GM12872 (cell line): ENCODE results near the gene KCNMA1.

ENCODE experiments used
- CTCF ChIP-seq: IDR thresholded peaks from 3 replicates; pipeline ENCODE4 v1.5.1; 2011; ENCODE audit warnings: low read depth, mild to moderate bottlenecking, low read length, moderate library complexity; ENCODE audit not compliant: insufficient read depth

KCNMA1 gene

GRCh38 chr10:77641788-77642397, 4.3 kb upstream of the KCNMA1 start:
- peak; percentile 62 for TF ChIP-seq CTCF

GRCh38 chr10:77641344-77641743, 3.7 kb upstream of the KCNMA1 start:
- TF ChIP-seq CTCF: no peak

- TF ChIP-seq CTCF: no peak
These were observed 2.6 kb upstream of the KCNMA1 start for GRCh38 chr10:77640167-77640566.

- no peak for TF ChIP-seq CTCF
These were observed 2.1 kb upstream of the KCNMA1 start for GRCh38 chr10:77639756-77640155.

- no peak for TF ChIP-seq CTCF
These were observed 903 bp upstream of the KCNMA1 start for GRCh38 chr10:77638321-77639101.

- TF ChIP-seq CTCF: no peak
These were observed 559 bp downstream of the KCNMA1 start for GRCh38 chr10:77636967-77637531.

- no peak for TF ChIP-seq CTCF
These were observed 1.2 kb downstream of the KCNMA1 start for GRCh38 chr10:77636282-77636966.
